T47D (cell line): ENCODE data around the gene SAFB2.

ENCODE experiments used
- DNase-seq, 2 experiments: peaks; one replicate each; pipeline versions ENCODE4 v3.0.0 to v3.0.0-alpha.2; 2011 to 2012; ENCODE audit warnings: low read depth in 1 of 2, low spot score in 1 of 2
- JUND ChIP-seq: IDR thresholded peaks from 2 replicates; pipeline ENCODE4 v1.6.1; 2012; ENCODE audit warnings: low read depth
- in situ Hi-C: cut with HindIII; loops from 2 replicates; pipeline ENCODE4 v1.10.0; 2016; ENCODE audit warnings: low sequenced_read_pairs, low pct_unique_long_range_greater_than_20kb

SAFB2 gene

GRCh38 chr19:5651361-5651760 is 28.8 kb upstream of the SAFB2 start:
- no peak for TF ChIP-seq JUND
- in situ Hi-C loops: no loop called here
- no peak for DNase-seq

GRCh38 chr19:5648464-5648863 is 25.9 kb upstream of the SAFB2 start:
- no peak for DNase-seq
- no peak for TF ChIP-seq JUND
- in situ Hi-C loops: no loop called here

GRCh38 chr19:5646703-5647102 is 24.1 kb upstream of the SAFB2 start:
- no peak for TF ChIP-seq JUND
- no peak for DNase-seq
- in situ Hi-C loops: no loop called here

GRCh38 chr19:5645409-5645808 is 22.8 kb upstream of the SAFB2 start:
- DNase-seq: no peak
- no peak for TF ChIP-seq JUND
- in situ Hi-C loops: no loop called here

- no peak for TF ChIP-seq JUND
- DNase-seq: no peak
- in situ Hi-C loops: no loop called here
These were observed 21.5 kb upstream of the SAFB2 start for GRCh38 chr19:5644037-5644436.

GRCh38 chr19:5643060-5643459 is 20.5 kb upstream of the SAFB2 start:
- in situ Hi-C loops: no loop called here
- no peak for TF ChIP-seq JUND
- no peak for DNase-seq

GRCh38 chr19:5642204-5642603 is 19.6 kb upstream of the SAFB2 start:
- TF ChIP-seq JUND: no peak
- no peak for DNase-seq
- in situ Hi-C loops: no loop called here

GRCh38 chr19:5641171-5641570 is 18.6 kb upstream of the SAFB2 start:
- no peak for DNase-seq
- no peak for TF ChIP-seq JUND
- in situ Hi-C loops: no loop called here

GRCh38 chr19:5637971-5638370 is 15.4 kb upstream of the SAFB2 start:
- no peak for TF ChIP-seq JUND
- in situ Hi-C loops: no loop called here
- no peak for DNase-seq

GRCh38 chr19:5635427-5635826 is 12.9 kb upstream of the SAFB2 start:
- in situ Hi-C loops: no loop called here
- no peak for TF ChIP-seq JUND
- DNase-seq: no peak

- TF ChIP-seq JUND: no peak
- DNase-seq: no peak
- in situ Hi-C loops: no loop called here
These were observed 10.1 kb upstream of the SAFB2 start for GRCh38 chr19:5632657-5633056.

- no peak for DNase-seq
- no peak for TF ChIP-seq JUND
- in situ Hi-C loops: no loop called here
These were observed 9.7 kb upstream of the SAFB2 start for GRCh38 chr19:5632241-5632612.

- TF ChIP-seq JUND: no peak
- no peak for DNase-seq
- in situ Hi-C loops: no loop called here
These were observed 9.1 kb upstream of the SAFB2 start for GRCh38 chr19:5631567-5632240.

- DNase-seq: no peak
- TF ChIP-seq JUND: no peak
These were observed 6.4 kb upstream of the SAFB2 start for GRCh38 chr19:5628919-5629481.

GRCh38 chr19:5628461-5628860 is 5.9 kb upstream of the SAFB2 start:
- TF ChIP-seq JUND: no peak
- no peak for DNase-seq
- in situ Hi-C loops: no loop called here

More at GRCh38 chr19:5628919-5629481, 6.4 kb upstream of the SAFB2 start:
- in situ Hi-C loops: no loop called here
